Naive thymus-derived CD4-positive, alpha-beta T cell (primary cell): ENCODE measurements around the gene APBA2. TPM values are rescaled to one million over a fixed set of nuclear protein-coding genes. Genes with fewer than 3 reads are reported as not detected.
A peak's percentile ranks its signal among the peaks of the same experiment; 100 is the strongest.

Experiments used
- ATAC-seq: fragments of 150-1000 bp; cut with Tn5 transposase; 2 replicates; pipeline ENCODE4 v1.10.0; 2021; ENCODE audit warnings: mild to moderate bottlenecking, moderate library complexity
- CTCF ChIA-PET: fragments of 350-600 bp; sonication (Branson Sonifier 250); formaldehyde crosslinking; loops from one replicate; lab custom pipeline; 2021; ENCODE audit warnings: antibody characterized with exemption; lab: Charles Lee
- POLR2A ChIA-PET: fragments of 350-600 bp; sonication (Branson Sonifier 250); formaldehyde crosslinking; loops from one replicate; lab custom pipeline; 2021; ENCODE audit warnings: antibody characterized with exemption, inconsistent platforms; lab: Charles Lee
- DNase-seq, 9 donors: peaks; one replicate each; pipeline versions ENCODE4 v3.0.0 to v3.0.0-alpha.2; 2020 to 2022; ENCODE audit warnings: mixed read lengths in 1 of 9
- H3K27ac ChIP-seq: one replicate; pipeline ENCODE4 v1.7.0; 2013; ENCODE audit warnings: mild to moderate bottlenecking, low read depth, low read length, moderate library complexity
- H3K27me3 ChIP-seq, 2 donors: one replicate each; pipeline ENCODE4 v1.7.0; 2013; ENCODE audit warnings: low read length in 2 of 2, mild to moderate bottlenecking in 2 of 2, moderate library complexity in 2 of 2; ENCODE audit not compliant: control insufficient read depth in 2 of 2, insufficient read depth in 2 of 2
- H3K36me3 ChIP-seq, 3 experiments: 1 replicate in 2 of 3; 2 replicates in 1 of 3; pipeline ENCODE4 v1.7.0; 2013; ENCODE audit warnings: low read length in 3 of 3, mild to moderate bottlenecking in 3 of 3, moderate library complexity in 1 of 3; ENCODE audit not compliant: insufficient read depth in 3 of 3, control insufficient read depth in 2 of 3
- H3K4me1 ChIP-seq, 2 donors: one replicate each; pipeline ENCODE4 v1.7.0; 2013; ENCODE audit warnings: low read length in 2 of 2, mild to moderate bottlenecking in 2 of 2, moderate library complexity in 1 of 2; ENCODE audit not compliant: control insufficient read depth in 2 of 2, insufficient read depth in 2 of 2
- H3K4me3 ChIP-seq: 2 replicates; pipeline ENCODE4 v1.7.0; 2013; ENCODE audit warnings: mild to moderate bottlenecking, low read length
- H3K9me3 ChIP-seq, 3 experiments: 1 replicate in 2 of 3; 2 replicates in 1 of 3; pipeline ENCODE4 v1.7.0; 2013; ENCODE audit warnings: low read length in 3 of 3; ENCODE audit not compliant: control insufficient read depth in 2 of 3
- H3K27ac Mint-ChIP-seq, 9 donors: one replicate each; pipeline ENCODE4 v1.8.0; 2020 to 2022; ENCODE audit warnings: mixed read lengths in 9 of 9, mild to moderate bottlenecking in 8 of 9, moderate library complexity in 5 of 9, inconsistent platforms in 2 of 9
- H3K27me3 Mint-ChIP-seq, 5 donors: one replicate each; pipeline ENCODE4 v1.8.0; 2021 to 2022; ENCODE audit warnings: mixed read lengths in 5 of 5, mild to moderate bottlenecking in 1 of 5
- H3K36me3 Mint-ChIP-seq, 5 donors: one replicate each; pipeline ENCODE4 v1.8.0; 2020 to 2022; ENCODE audit warnings: mixed read lengths in 5 of 5, mild to moderate bottlenecking in 3 of 5, inconsistent platforms in 1 of 5
- H3K4me1 Mint-ChIP-seq, 7 donors: one replicate each; pipeline ENCODE4 v1.8.0; 2020 to 2022; ENCODE audit warnings: mixed read lengths in 7 of 7, mild to moderate bottlenecking in 3 of 7, inconsistent platforms in 1 of 7
- H3K4me3 Mint-ChIP-seq, 10 donors: one replicate each; pipeline ENCODE4 v1.8.0; 2020 to 2022; ENCODE audit warnings: mild to moderate bottlenecking in 10 of 10, mixed read lengths in 10 of 10, moderate library complexity in 6 of 10, inconsistent platforms in 2 of 10
- H3K9me3 Mint-ChIP-seq, 11 donors: one replicate each; pipeline ENCODE4 v1.8.0; 2020 to 2022; ENCODE audit warnings: mixed read lengths in 11 of 11, mild to moderate bottlenecking in 4 of 11, inconsistent platforms in 1 of 11, moderate library complexity in 1 of 11
- intact Hi-C, 2 donors: fragments of 100-400 bp; cut with micrococcal nuclease; formaldehyde crosslinking; loops; one replicate each; pipeline ENCODE4 v1.15.1; 2023
- polyA plus RNA-seq, 2 donors: library from polyadenylated mRNA; unstranded; fragments of 300-500 nt; fragmentation: Illumina TruSeq; gene quantifications; one replicate each; pipeline ENCODE4 v1.2.3, GENCODE V29; 2021
- total RNA-seq, 6 experiments: library from RNA in 5 of 6; stranded (reverse) in 5 of 6; gene quantifications; 1 replicate in 5 of 6; 2 replicates in 1 of 6; pipeline ENCODE4 v1.2.3 and lab custom pipeline; 2021 to 2026

The APBA2 gene
- total and polyA plus RNA-seq, 7 experiments from 2014 or later, result 7.7 to 139 (median 110) TPM

GRCh38 chr15:29129221-29129620, 243.4 kb downstream of the APBA2 start:
- peaks cover 0 to 5% (median 0%) of the 10 kb centered on the region in 7 donors for H3K4me1 Mint-ChIP-seq
- H3K27me3 Mint-ChIP-seq, result peaks cover 0 to 21% (median 6%) of the 10 kb centered on the region in 5 donors
- H3K27ac Mint-ChIP-seq, result no peak overlapping the region
- Histone ChIP-seq H3K27ac (no peak overlapping the region), H3K36me3 (no peaks in the 10 kb centered on the region), H3K4me3 (no peak overlapping the region), H3K9me3 (no peaks in the 10 kb centered on the region), H3K27me3 (no peaks in the 10 kb centered on the region), H3K4me1 (no peaks in the 10 kb centered on the region)
- intact Hi-C loops, result no loop called here
- ATAC-seq (no peak), DNase-seq (peak in 1 of 9 donors; percentile 1)
- CTCF ChIA-PET, result no interaction called here
- POLR2A ChIA-PET, result no interaction called here
- peaks cover 0 to 1% (median 0%) of the 10 kb centered on the region in 11 donors for H3K9me3 Mint-ChIP-seq
- H3K36me3 Mint-ChIP-seq, result no peaks in the 10 kb centered on the region
- no peak overlapping the region for H3K4me3 Mint-ChIP-seq

- POLR2A ChIA-PET, result no interaction called here
- intact Hi-C loops, result loop anchor here in 1 of 2 donors (10.0 kb wide), 1 partner anchor 615 kb away; no protein-coding TSS in a partner anchor
- Mint-ChIP-seq H3K4me1 (peaks cover 0 to 3% (median 0%) of the 10 kb centered on the region in 7 donors), H3K36me3 (no peaks in the 10 kb centered on the region), H3K27ac (no peak overlapping the region), H3K27me3 (peaks cover 0 to 21% (median 6%) of the 10 kb centered on the region in 5 donors), H3K9me3 (peaks cover 0 to 1% (median 0%) of the 10 kb centered on the region in 11 donors), H3K4me3 (no peak overlapping the region)
- CTCF ChIA-PET, result no interaction called here
- ATAC-seq, result no peak
- no peak overlapping the region for H3K4me3 ChIP-seq
- peak in 1 of 9 donors; percentile 4 for DNase-seq
- H3K36me3 ChIP-seq, result no peaks in the 10 kb centered on the region
- H3K4me1 ChIP-seq, result no peaks in the 10 kb centered on the region
- no peaks in the 10 kb centered on the region for H3K9me3 ChIP-seq
- no peak overlapping the region for H3K27ac ChIP-seq
- no peaks in the 10 kb centered on the region for H3K27me3 ChIP-seq
Observed at GRCh38 chr15:29129926-29130325, 244.2 kb downstream of the APBA2 start.

GRCh38 chr15:29130476-29130875, 244.7 kb downstream of the APBA2 start:
- Histone ChIP-seq H3K36me3 (no peaks in the 10 kb centered on the region), H3K27me3 (no peaks in the 10 kb centered on the region), H3K27ac (no peak overlapping the region), H3K9me3 (no peaks in the 10 kb centered on the region), H3K4me3 (no peak overlapping the region), H3K4me1 (no peaks in the 10 kb centered on the region)
- ChIA-PET CTCF (no interaction called here), POLR2A (no interaction called here)
- H3K4me1 Mint-ChIP-seq, result peaks cover 0 to 3% (median 0%) of the 10 kb centered on the region in 7 donors
- no peaks in the 10 kb centered on the region for H3K36me3 Mint-ChIP-seq
- intact Hi-C loops, result loop anchor here in 1 of 2 donors (10.0 kb wide), 1 partner anchor 614 kb away; no protein-coding TSS in a partner anchor
- H3K27me3 Mint-ChIP-seq, result peaks cover 0 to 21% (median 6%) of the 10 kb centered on the region in 5 donors
- peak overlapping the region in 3 of 9 donors; percentile 4 to 43 (median 25) for H3K27ac Mint-ChIP-seq
- no peak for ATAC-seq
- DNase-seq, result peak in 1 of 9 donors; percentile 1
- no peak overlapping the region for H3K4me3 Mint-ChIP-seq
- peaks cover 0 to 1% (median 0%) of the 10 kb centered on the region in 11 donors for H3K9me3 Mint-ChIP-seq

GRCh38 chr15:29130951-29131839, 245.4 kb downstream of the APBA2 start:
- intact Hi-C loops, result loop anchor here in 1 of 2 donors (10.0 kb wide), 1 partner anchor 614 kb away; no protein-coding TSS in a partner anchor
- Mint-ChIP-seq H3K9me3 (peaks cover 0 to 1% (median 0%) of the 10 kb centered on the region in 11 donors), H3K36me3 (no peaks in the 10 kb centered on the region), H3K4me1 (peaks cover 0 to 3% (median 0%) of the 10 kb centered on the region in 7 donors), H3K27ac (peak overlapping the region in 4 of 9 donors; percentile 4 to 55 (median 16)), H3K4me3 (no peak overlapping the region), H3K27me3 (peaks cover 0 to 21% (median 6%) of the 10 kb centered on the region in 5 donors)
- Histone ChIP-seq H3K36me3 (no peaks in the 10 kb centered on the region), H3K27me3 (no peaks in the 10 kb centered on the region), H3K27ac (no peak overlapping the region), H3K9me3 (no peaks in the 10 kb centered on the region), H3K4me3 (no peak overlapping the region), H3K4me1 (no peaks in the 10 kb centered on the region)
- no peak for ATAC-seq
- ChIA-PET CTCF (interaction anchor here (0.5 to 1.0 kb wide), 2 partner anchors 30 to 86 kb away, joined by 3 read pairs; no protein-coding TSS in a partner anchor), POLR2A (interaction anchor here (0.7 kb wide), 1 partner anchor 10 kb away, joined by 3 read pairs; no protein-coding TSS in a partner anchor)
- peak in 1 of 9 donors; percentile 2 for DNase-seq

- H3K4me3 ChIP-seq, result no peak overlapping the region
- Mint-ChIP-seq H3K27ac (peak overlapping the region in 1 of 9 donors; percentile 7), H3K36me3 (no peaks in the 10 kb centered on the region), H3K27me3 (peaks cover 0 to 21% (median 6%) of the 10 kb centered on the region in 5 donors), H3K4me1 (peaks cover 0 to 3% (median 0%) of the 10 kb centered on the region in 7 donors), H3K4me3 (no peak overlapping the region), H3K9me3 (peaks cover 0 to 1% (median 0%) of the 10 kb centered on the region in 11 donors)
- peak in 1 of 9 donors; percentile 5 for DNase-seq
- H3K36me3 ChIP-seq, result no peaks in the 10 kb centered on the region
- H3K4me1 ChIP-seq, result no peaks in the 10 kb centered on the region
- ChIA-PET POLR2A (no interaction called here), CTCF (interaction anchor here (0.5 to 1.0 kb wide), 2 partner anchors 30 to 87 kb away, joined by 3 read pairs; no protein-coding TSS in a partner anchor)
- no peaks in the 10 kb centered on the region for H3K27me3 ChIP-seq
- H3K27ac ChIP-seq, result no peak overlapping the region
- no peak for ATAC-seq
- no peaks in the 10 kb centered on the region for H3K9me3 ChIP-seq
- intact Hi-C loops, result loop anchor here in 1 of 2 donors (10.0 kb wide), 1 partner anchor 613 kb away; no protein-coding TSS in a partner anchor
Observed at GRCh38 chr15:29131840-29132420, 246.2 kb downstream of the APBA2 start.

GRCh38 chr15:29132735-29133181, 247.0 kb downstream of the APBA2 start:
- Mint-ChIP-seq H3K36me3 (no peaks in the 10 kb centered on the region), H3K27me3 (peaks cover 0 to 21% (median 6%) of the 10 kb centered on the region in 5 donors), H3K4me1 (peaks cover 0 to 3% (median 0%) of the 10 kb centered on the region in 7 donors), H3K27ac (no peak overlapping the region), H3K4me3 (no peak overlapping the region), H3K9me3 (peaks cover 0 to 1% (median 0%) of the 10 kb centered on the region in 11 donors)
- intact Hi-C loops, result loop anchor here in 1 of 2 donors (10.0 kb wide), 1 partner anchor 612 kb away; no protein-coding TSS in a partner anchor
- Histone ChIP-seq H3K27me3 (no peaks in the 10 kb centered on the region), H3K36me3 (no peaks in the 10 kb centered on the region), H3K4me3 (no peak overlapping the region), H3K4me1 (no peaks in the 10 kb centered on the region), H3K9me3 (no peaks in the 10 kb centered on the region), H3K27ac (no peak overlapping the region)
- DNase-seq, result peak in 1 of 9 donors; percentile 4
- ChIA-PET POLR2A (no interaction called here), CTCF (interaction anchor here (0.6 kb wide), 1 partner anchor 241 kb away, joined by 3 read pairs; no protein-coding TSS in a partner anchor)
- ATAC-seq, result peak; percentile 6
